GM19035 (cell line): ENCODE measurements around the gene CDH5.
"Not testable (repeated sequence)": the region's sequence is repeated elsewhere in the genome, so short reads cannot be mapped to it uniquely, and the experiment has no call there.

Experiments
- ATAC-seq: cut with Tn5 transposase; IDR thresholded peaks from one replicate; pipeline ENCODE4 v1.9.1; 2021; ENCODE audit not compliant: unreplicated experiment

Gene CDH5

GRCh38 chr16:66435896-66436295 lies 69.4 kb downstream of the CDH5 start:
- no peak for ATAC-seq

DNA sequence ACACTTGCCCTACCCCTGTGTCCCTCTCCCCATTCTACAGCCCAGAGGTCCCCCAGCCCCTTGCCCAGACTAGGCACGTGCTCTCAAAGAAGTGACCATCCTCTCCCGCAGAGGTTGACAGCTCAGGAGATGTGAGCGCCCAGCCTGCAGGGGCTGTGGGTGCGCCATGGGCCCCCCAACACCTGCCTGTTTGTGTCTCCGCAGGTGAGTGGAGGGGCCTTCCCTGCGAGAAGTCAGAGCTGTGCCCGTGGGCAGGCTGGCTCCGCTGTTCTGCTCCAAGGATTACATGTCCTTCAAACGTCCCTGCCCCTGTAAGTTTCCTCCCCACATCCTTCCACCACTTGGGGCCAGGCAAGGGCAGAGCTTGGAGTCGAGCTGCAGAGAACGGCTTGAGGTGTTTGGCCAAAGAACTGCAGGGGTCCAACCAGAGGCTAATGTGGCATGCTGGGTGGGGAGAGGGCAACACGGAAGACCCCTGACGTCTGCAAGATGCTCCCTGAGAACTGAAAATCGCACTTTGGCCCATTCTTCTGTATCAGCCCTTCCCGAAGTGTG lies 71.0 kb downstream of the CDH5 start:
- no peak for ATAC-seq

DNA sequence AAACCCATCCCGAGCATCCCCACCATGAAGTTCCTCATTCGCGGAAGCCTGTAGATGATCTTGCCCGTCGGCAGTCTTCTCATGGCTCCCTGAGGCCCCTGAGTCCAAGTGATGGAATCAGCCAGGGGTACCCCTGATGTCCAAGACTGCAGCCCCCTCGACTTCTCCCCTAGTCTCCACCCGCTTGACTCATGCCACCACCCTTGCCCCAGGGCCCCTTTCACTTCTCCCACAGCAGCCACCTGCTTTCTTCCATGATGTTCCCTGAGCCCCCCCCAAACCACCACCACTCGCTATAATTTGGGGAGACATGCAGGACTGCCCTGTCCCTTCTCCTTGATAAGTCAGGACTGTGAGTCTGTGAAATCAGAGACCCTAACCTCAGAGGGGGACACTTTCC lies 72.0 kb downstream of the CDH5 start:
- no peak for ATAC-seq

- ATAC-seq = no peak
Measured at GRCh38 chr16:66439051-66439730, 72.7 kb downstream of the CDH5 start.

DNA sequence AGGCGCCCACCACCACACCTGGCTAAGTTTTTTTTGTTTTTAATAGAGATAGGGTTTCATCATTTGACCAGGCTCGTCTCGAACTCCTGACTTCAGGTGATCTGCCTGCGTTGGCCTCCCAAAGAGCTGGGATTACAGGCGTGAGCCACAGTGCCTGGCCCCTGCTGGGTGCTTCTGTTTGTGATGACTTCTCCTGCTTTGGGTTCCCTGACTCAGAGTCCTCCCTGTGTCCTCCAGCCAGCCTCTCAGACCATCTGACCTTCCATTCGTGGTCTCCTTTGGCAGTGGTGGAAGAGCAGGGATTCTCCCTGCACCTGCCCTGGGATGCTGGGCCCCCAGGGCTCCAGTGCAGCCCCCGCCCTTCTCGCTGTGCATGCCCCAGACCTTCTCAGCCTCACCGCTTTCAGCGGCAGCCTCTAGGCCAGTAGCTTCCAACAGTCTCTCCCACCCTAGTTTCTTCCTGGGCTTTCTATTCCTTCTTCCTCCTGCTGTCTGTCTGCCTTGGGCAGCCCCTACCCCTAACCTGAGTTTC lies 73.8 kb downstream of the CDH5 start:
- ATAC-seq = no peak

- no peak for ATAC-seq
Measured at GRCh38 chr16:66440970-66441369, 74.5 kb downstream of the CDH5 start.

DNA sequence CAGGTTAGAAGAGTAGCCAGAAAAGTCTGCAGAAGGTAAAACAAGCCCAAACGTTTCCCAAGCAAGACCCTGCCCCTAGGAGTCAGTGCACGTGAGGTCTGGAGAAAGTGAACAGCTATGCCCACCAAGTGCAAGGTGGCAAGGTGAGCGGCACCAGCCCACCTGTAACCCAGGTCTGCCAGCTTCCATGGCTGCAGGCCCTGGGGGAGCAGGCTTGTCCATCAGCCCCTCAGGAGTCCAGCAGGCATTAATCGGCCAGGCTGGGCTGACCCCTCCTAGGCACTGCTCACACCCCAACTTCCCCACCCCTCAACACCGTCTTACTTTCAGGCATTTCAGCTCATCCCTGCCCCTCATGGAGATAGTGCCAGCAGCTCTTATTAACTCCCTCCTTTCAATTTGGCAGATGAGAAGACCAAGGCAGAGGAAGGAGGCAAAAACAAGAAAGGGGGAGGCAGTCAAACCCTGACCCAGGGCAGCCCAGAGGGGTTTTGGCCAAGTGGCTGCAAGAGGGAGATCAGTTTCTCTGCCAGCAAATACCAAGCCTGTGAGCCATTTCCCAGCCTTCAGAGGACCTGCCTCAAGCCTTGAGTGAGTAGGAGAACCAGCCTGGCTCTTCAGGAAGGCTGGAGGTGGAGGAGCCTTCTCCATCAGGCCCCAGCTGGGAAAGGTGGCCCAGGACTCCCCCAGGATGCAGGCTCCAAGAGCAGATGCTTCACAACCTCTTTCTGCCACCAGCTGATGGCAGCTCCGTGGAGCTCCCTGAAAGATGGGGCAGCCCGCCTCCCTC lies 75.3 kb downstream of the CDH5 start:
- no peak for ATAC-seq

- ATAC-seq = no peak
Measured at GRCh38 chr16:66442502-66443268, 76.2 kb downstream of the CDH5 start.

DNA sequence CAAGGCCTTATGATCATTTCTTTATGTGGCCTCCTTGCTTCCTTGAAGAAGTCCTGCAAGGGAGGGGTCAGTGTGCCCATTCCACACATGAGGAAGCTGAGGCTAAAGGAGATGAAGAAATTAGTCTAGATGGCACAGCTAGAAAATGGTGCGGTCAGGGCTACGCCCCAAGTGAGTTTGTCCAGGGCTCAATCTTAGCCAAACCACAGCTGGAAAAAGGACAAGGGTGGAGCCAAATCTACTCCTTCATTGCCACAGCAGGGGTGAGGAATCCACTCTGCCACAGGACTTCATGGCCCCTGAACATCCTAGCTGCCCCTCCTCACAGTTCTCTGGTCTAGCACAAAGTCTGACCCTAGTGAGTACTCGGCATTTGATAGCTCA lies 76.8 kb downstream of the CDH5 start:
- no peak for ATAC-seq

GRCh38 chr16:66444049-66444481 lies 77.6 kb downstream of the CDH5 start:
- ATAC-seq = no peak

DNA sequence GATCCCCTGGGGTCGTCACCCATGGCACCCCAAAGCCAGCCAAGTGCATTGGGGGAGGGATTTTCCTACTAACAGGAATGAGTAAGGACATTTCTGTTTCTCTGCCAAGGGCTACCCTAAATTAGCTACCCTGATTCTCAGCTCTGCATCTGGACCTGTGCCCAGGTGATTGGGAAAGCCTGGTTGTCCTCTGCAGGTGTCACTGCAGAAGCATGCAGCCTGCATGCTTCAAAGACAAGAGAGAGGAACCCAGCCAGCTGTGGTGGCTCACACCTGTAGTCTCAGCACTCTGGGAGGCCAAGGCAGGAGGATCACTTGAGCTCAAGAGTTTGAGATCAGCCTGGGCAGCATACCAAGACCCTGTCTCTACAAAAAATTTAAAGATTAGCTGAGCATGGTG lies 80.2 kb downstream of the CDH5 start:
- ATAC-seq = no peak

GRCh38 chr16:66447491-66447890 lies 81.0 kb downstream of the CDH5 start:
- no peak for ATAC-seq

- no peak for ATAC-seq
Measured at GRCh38 chr16:66451548-66451947, 85.1 kb downstream of the CDH5 start.

- ATAC-seq = not testable (repeated sequence)
Measured at GRCh38 chr16:66453230-66453629, 86.7 kb downstream of the CDH5 start.
